ENCODE measurements around the gene MSI2.

DNA sequence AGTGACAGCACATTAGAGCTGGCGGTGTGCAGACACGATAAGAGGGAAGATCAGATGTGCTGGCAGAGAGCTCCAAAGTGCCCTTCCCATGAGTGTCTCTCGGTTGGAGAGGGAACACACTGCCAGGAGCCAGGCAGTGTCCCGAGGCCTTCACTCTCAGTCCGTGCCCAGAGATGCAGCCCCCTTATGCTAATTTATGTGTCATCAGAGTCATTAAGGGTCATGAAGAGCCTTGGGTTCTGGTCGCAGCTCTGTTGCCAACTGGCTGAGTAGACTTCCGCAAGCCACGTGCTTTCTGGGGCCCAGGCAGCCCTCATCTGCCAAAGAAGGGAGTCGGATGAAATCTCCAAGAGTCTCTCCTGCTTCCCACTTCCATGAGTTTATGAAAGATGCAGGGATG, 232.5 kb downstream of the MSI2 start:
- TF ChIP-seq ZC3H10 (CRISPR knock-in tag; IDR thresholded peaks at IDR 0.05) (no peak), CREB5 (CRISPR knock-in tag; IDR thresholded peaks at IDR 0.05; ENCODE audit: low read depth) (no peak), RARB (CRISPR knock-in tag; IDR thresholded peaks at IDR 0.05) (no peak), OSR1 (CRISPR knock-in tag; IDR thresholded peaks at IDR 0.05) (no peak), ZFP3 (CRISPR knock-in tag; IDR thresholded peaks at IDR 0.05) (no peak)
